Neuronal stem cell (in vitro differentiated cells): ENCODE data around the gene UMODL1.

ENCODE experiments used
- DNase-seq: peaks from one replicate; pipeline ENCODE4 v3.0.0-alpha.2; 2013; ENCODE audit warnings: low spot score
- H2AFZ ChIP-seq: one replicate; pipeline ENCODE4 v1.6.1; 2013; ENCODE audit warnings: mild to moderate bottlenecking, low read length, inconsistent platforms
- H2AK5ac ChIP-seq: 2 replicates; pipeline ENCODE4 v1.6.1; 2013; ENCODE audit warnings: low read depth, mild to moderate bottlenecking, inconsistent platforms, low read length, moderate library complexity, mixed read lengths
- H2BK120ac ChIP-seq: 2 replicates; pipeline ENCODE4 v1.6.1; 2013; ENCODE audit warnings: low read depth, mild to moderate bottlenecking, inconsistent platforms, low read length, moderate library complexity, mixed read lengths
- H2BK12ac ChIP-seq: one replicate; pipeline ENCODE4 v1.6.1; 2013; ENCODE audit warnings: low read length, inconsistent platforms
- H2BK15ac ChIP-seq: 2 replicates; pipeline ENCODE4 v1.6.1; 2013; ENCODE audit warnings: mild to moderate bottlenecking, low read length, inconsistent platforms, mixed read lengths
- H2BK5ac ChIP-seq: one replicate; pipeline ENCODE4 v1.6.1; 2013; ENCODE audit warnings: inconsistent platforms, mild to moderate bottlenecking, low read length, moderate library complexity
- H3K14ac ChIP-seq: one replicate; pipeline ENCODE4 v1.6.1; 2013; ENCODE audit warnings: low read length, inconsistent platforms
- H3K18ac ChIP-seq: 2 replicates; pipeline ENCODE4 v1.6.1; 2013; ENCODE audit warnings: low read length, inconsistent platforms
- H3K23ac ChIP-seq: 2 replicates; pipeline ENCODE4 v1.6.1; 2013; ENCODE audit warnings: low read depth, mild to moderate bottlenecking, mixed read lengths, low read length, inconsistent platforms; ENCODE audit not compliant: poor library complexity
- H3K27ac ChIP-seq: replicated peaks from 3 replicates; pipeline ENCODE4 v1.5.1; 2013; ENCODE audit warnings: low read length, inconsistent platforms
- H3K27me3 ChIP-seq, 3 experiments: 2 replicates each; pipeline ENCODE4 v1.6.1; 2013; ENCODE audit warnings: low read length in 3 of 3, mild to moderate bottlenecking in 2 of 3, inconsistent platforms in 1 of 3, low read depth in 1 of 3, mixed read lengths in 1 of 3, moderate library complexity in 1 of 3; ENCODE audit not compliant: control insufficient read depth in 3 of 3, insufficient read depth in 3 of 3
- H3K36me3 ChIP-seq, 2 donors: replicated peaks in 1 of 2; 2 replicates each; pipeline ENCODE4 v1.6.1; 2013; ENCODE audit warnings: low read length in 2 of 2; ENCODE audit not compliant: control insufficient read depth in 2 of 2, insufficient read depth in 2 of 2
- H3K4ac ChIP-seq: 2 replicates; pipeline ENCODE4 v1.6.1; 2013; ENCODE audit warnings: inconsistent platforms, mild to moderate bottlenecking, low read length, moderate library complexity
- H3K4me1 ChIP-seq, 2 donors: 1 replicate in 1 of 2; 2 replicates in 1 of 2; pipeline ENCODE4 v1.6.1; 2013; ENCODE audit warnings: low read length in 2 of 2, low read depth in 1 of 2; ENCODE audit not compliant: control insufficient read depth in 2 of 2, insufficient read depth in 1 of 2
- H3K4me2 ChIP-seq: one replicate; pipeline ENCODE4 v1.6.1; 2013; ENCODE audit warnings: mild to moderate bottlenecking, low read length, inconsistent platforms; ENCODE audit not compliant: insufficient read depth, poor library complexity, severe bottlenecking
- H3K4me3 ChIP-seq, 2 donors: 2 replicates each; pipeline ENCODE4 v1.5.1; 2013; ENCODE audit warnings: low read length in 2 of 2, mild to moderate bottlenecking in 2 of 2, inconsistent platforms in 1 of 2, moderate library complexity in 1 of 2
- H3K79me1 ChIP-seq: one replicate; pipeline ENCODE4 v1.6.1; 2013; ENCODE audit warnings: low read depth, mild to moderate bottlenecking, inconsistent platforms, low read length, moderate library complexity
- H3K9ac ChIP-seq: one replicate; pipeline ENCODE4 v1.6.1; 2013; ENCODE audit warnings: mild to moderate bottlenecking, low read depth, low read length, inconsistent platforms; ENCODE audit not compliant: poor library complexity
- H3K9me3 ChIP-seq, 2 donors: replicated peaks in 1 of 2; 2 replicates each; pipeline versions ENCODE3 to v1.6.1; 2013; ENCODE audit warnings: low read length in 2 of 2, mild to moderate bottlenecking in 2 of 2, inconsistent platforms in 1 of 2, low read depth in 1 of 2, mixed read lengths in 1 of 2, moderate library complexity in 1 of 2; ENCODE audit not compliant: control insufficient read depth in 2 of 2, insufficient read depth in 1 of 2
- H4K8ac ChIP-seq: one replicate; pipeline ENCODE4 v1.6.1; 2013; ENCODE audit warnings: low read depth, mild to moderate bottlenecking, inconsistent platforms, low read length, moderate library complexity
- H4K91ac ChIP-seq: one replicate; pipeline ENCODE4 v1.6.1; 2013; ENCODE audit warnings: low read length, low read depth, mild to moderate bottlenecking, inconsistent platforms; ENCODE audit not compliant: poor library complexity
- WGBS, 2 donors: extraction: QIAGEN DNeasy Blood & Tissue Kit; methylation state at CpG; one replicate each; pipeline ENCODE4 v1.1.7; 2013; ENCODE audit warnings: missing lambda C conversion rate in 2 of 2, mixed read lengths in 1 of 2; ENCODE audit not compliant: insufficient read length in 2 of 2, insufficient replicate concordance in 1 of 2; ENCODE audit errors: extremely low coverage in 2 of 2; 5-methylcytosine and 5-hydroxymethylcytosine counted together

Gene UMODL1

GRCh38 chr21:42157606-42158310, 86.6 kb downstream of the UMODL1 start:
- Histone ChIP-seq H3K4me3 (no peak overlapping the region), H2AK5ac (no peak overlapping the region), H3K36me3 (no peaks in the 10 kb centered on the region), H3K9me3 (peaks cover 0 to 1% of the 10 kb centered on the region in 2 donors), H4K91ac (no peak overlapping the region), H3K14ac (no peak overlapping the region), H3K27ac (no peak overlapping the region), H2AFZ (no peak overlapping the region), H4K8ac (no peak overlapping the region), H3K23ac (no peak overlapping the region), H3K18ac (no peak overlapping the region), H2BK5ac (no peak overlapping the region), H2BK15ac (no peak overlapping the region), H2BK120ac (no peak overlapping the region), H3K9ac (no peak overlapping the region), H3K4me1 (peaks cover 0 to 11% of the 10 kb centered on the region in 2 donors), H3K79me1 (no peaks in the 10 kb centered on the region), H3K27me3 (no peaks in the 10 kb centered on the region), H2BK12ac (no peak overlapping the region), H3K4ac (no peak overlapping the region), H3K4me2 (no peak overlapping the region)
- no CpG with 5 or more reads among the region's 11 CpGs for WGBS, 2 donors
- DNase-seq, result no peak

GRCh38 chr21:42158846-42159245, 87.7 kb downstream of the UMODL1 start:
- Histone ChIP-seq H3K14ac (no peak overlapping the region), H3K4ac (no peak overlapping the region), H3K27ac (no peak overlapping the region), H2AFZ (no peak overlapping the region), H3K9ac (no peak overlapping the region), H2BK120ac (no peak overlapping the region), H2BK15ac (no peak overlapping the region), H3K4me1 (peaks cover 0 to 11% of the 10 kb centered on the region in 2 donors), H3K23ac (no peak overlapping the region), H4K8ac (no peak overlapping the region), H3K4me3 (peak overlapping the region in 1 of 2 donors; percentile 15), H3K4me2 (no peak overlapping the region), H2BK5ac (no peak overlapping the region), H4K91ac (no peak overlapping the region), H3K27me3 (no peaks in the 10 kb centered on the region), H3K9me3 (peaks cover 0 to 1% of the 10 kb centered on the region in 2 donors), H3K18ac (no peak overlapping the region), H2BK12ac (no peak overlapping the region), H3K36me3 (no peaks in the 10 kb centered on the region), H2AK5ac (no peak overlapping the region), H3K79me1 (no peaks in the 10 kb centered on the region)
- no peak for DNase-seq
- no CpG with 5 or more reads among the region's 8 CpGs for WGBS, 2 donors

GRCh38 chr21:42159560-42160110, 88.5 kb downstream of the UMODL1 start:
- Histone ChIP-seq H3K27me3 (no peaks in the 10 kb centered on the region), H4K8ac (no peak overlapping the region), H3K4me3 (no peak overlapping the region), H3K4me2 (no peak overlapping the region), H2AK5ac (peak overlapping the region; percentile 66), H3K18ac (no peak overlapping the region), H3K9me3 (peaks cover 0 to 1% of the 10 kb centered on the region in 2 donors), H2BK12ac (no peak overlapping the region), H3K36me3 (no peaks in the 10 kb centered on the region), H3K23ac (no peak overlapping the region), H2AFZ (no peak overlapping the region), H2BK120ac (no peak overlapping the region), H2BK5ac (no peak overlapping the region), H3K79me1 (no peaks in the 10 kb centered on the region), H3K4ac (no peak overlapping the region), H4K91ac (no peak overlapping the region), H2BK15ac (no peak overlapping the region), H3K4me1 (peaks cover 0 to 11% of the 10 kb centered on the region in 2 donors), H3K27ac (no peak overlapping the region), H3K9ac (no peak overlapping the region), H3K14ac (no peak overlapping the region)
- no CpG with 5 or more reads among the region's 11 CpGs for WGBS, 2 donors
- no peak for DNase-seq

- no peak overlapping the region for H3K27ac ChIP-seq
- H3K4me1 ChIP-seq, result peaks cover 0 to 11% of the 10 kb centered on the region in 2 donors
- peak overlapping the region; percentile 25 for H3K14ac ChIP-seq
- peak overlapping the region; percentile 66 for H2AK5ac ChIP-seq
- no peak overlapping the region for H3K4ac ChIP-seq
- H3K27me3 ChIP-seq, result no peaks in the 10 kb centered on the region
- no peak overlapping the region for H2AFZ ChIP-seq
- H3K23ac ChIP-seq, result no peak overlapping the region
- H3K18ac ChIP-seq, result peak overlapping the region; percentile 60
- no peak overlapping the region for H3K9ac ChIP-seq
- no peak overlapping the region for H4K91ac ChIP-seq
- WGBS, 2 donors, result no CpG with 5 or more reads among the region's 25 CpGs
- no peak overlapping the region for H3K4me2 ChIP-seq
- H3K4me3 ChIP-seq, result no peak overlapping the region
- H3K36me3 ChIP-seq, result no peaks in the 10 kb centered on the region
- DNase-seq, result no peak
- no peak overlapping the region for H4K8ac ChIP-seq
- H2BK5ac ChIP-seq, result no peak overlapping the region
- no peak overlapping the region for H2BK12ac ChIP-seq
- H3K9me3 ChIP-seq, result peaks cover 0 to 1% of the 10 kb centered on the region in 2 donors
- H2BK120ac ChIP-seq, result no peak overlapping the region
- H3K79me1 ChIP-seq, result no peaks in the 10 kb centered on the region
- H2BK15ac ChIP-seq, result no peak overlapping the region
Measured at GRCh38 chr21:42160111-42160721, 89.1 kb downstream of the UMODL1 start.
